Measurements from ENCODE around the gene BUD13.

The BUD13 gene, protein sequence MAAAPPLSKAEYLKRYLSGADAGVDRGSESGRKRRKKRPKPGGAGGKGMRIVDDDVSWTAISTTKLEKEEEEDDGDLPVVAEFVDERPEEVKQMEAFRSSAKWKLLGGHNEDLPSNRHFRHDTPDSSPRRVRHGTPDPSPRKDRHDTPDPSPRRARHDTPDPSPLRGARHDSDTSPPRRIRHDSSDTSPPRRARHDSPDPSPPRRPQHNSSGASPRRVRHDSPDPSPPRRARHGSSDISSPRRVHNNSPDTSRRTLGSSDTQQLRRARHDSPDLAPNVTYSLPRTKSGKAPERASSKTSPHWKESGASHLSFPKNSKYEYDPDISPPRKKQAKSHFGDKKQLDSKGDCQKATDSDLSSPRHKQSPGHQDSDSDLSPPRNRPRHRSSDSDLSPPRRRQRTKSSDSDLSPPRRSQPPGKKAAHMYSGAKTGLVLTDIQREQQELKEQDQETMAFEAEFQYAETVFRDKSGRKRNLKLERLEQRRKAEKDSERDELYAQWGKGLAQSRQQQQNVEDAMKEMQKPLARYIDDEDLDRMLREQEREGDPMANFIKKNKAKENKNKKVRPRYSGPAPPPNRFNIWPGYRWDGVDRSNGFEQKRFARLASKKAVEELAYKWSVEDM

DNA sequence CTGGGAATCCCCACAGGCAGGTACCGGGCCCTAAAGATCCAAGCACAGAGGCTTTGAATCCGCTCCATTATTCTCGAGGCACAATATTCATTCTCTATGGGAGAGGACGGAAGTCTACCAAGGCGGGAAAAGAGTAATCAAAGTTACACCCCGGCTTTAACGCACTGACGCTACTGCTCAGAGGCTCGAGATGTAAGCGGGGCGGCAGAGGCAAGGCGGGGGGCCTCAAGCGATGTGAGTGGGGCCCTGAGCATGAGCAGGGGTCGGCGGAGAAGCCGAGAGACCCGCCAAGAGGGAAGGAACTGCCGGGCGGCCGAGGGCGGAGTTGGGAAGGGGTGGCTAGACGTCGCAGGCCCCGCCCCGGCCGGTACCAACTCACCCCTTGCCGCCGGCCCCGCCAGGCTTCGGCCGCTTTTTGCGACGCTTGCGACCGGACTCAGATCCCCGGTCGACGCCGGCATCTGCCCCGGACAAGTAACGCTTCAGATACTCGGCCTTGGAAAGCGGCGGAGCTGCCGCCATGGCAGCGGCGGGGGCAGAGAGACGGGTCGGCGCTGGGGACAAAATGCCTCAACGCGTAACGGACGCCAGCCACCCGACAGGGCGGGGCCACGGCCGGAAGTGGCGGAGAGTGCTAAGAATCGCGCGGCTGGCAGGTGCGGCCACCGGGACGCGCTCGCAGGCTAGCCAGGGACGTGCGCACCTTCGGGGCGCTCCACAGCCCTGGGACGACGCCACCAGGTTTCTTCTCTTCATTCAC, at the start of gene BUD13:
Gene BUD13 (minus strand): TSS at position 545 of the 760 bp plus-strand sequence. CDS start 23 bp downstream, at position 522.
- peak; percentile 79 for DNase-seq (ENCODE audit: low read depth)
- H3K4me3 ChIP-seq (ENCODE audit: low read length) = peak within 1 kb of the TSS; percentile 83
- TF ChIP-seq, protein P1, sequence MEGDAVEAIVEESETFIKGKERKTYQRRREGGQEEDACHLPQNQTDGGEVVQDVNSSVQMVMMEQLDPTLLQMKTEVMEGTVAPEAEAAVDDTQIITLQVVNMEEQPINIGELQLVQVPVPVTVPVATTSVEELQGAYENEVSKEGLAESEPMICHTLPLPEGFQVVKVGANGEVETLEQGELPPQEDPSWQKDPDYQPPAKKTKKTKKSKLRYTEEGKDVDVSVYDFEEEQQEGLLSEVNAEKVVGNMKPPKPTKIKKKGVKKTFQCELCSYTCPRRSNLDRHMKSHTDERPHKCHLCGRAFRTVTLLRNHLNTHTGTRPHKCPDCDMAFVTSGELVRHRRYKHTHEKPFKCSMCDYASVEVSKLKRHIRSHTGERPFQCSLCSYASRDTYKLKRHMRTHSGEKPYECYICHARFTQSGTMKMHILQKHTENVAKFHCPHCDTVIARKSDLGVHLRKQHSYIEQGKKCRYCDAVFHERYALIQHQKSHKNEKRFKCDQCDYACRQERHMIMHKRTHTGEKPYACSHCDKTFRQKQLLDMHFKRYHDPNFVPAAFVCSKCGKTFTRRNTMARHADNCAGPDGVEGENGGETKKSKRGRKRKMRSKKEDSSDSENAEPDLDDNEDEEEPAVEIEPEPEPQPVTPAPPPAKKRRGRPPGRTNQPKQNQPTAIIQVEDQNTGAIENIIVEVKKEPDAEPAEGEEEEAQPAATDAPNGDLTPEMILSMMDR (conservative IDR thresholded peaks at IDR 0.05; ENCODE audit: low read length) = no peak

DNA sequence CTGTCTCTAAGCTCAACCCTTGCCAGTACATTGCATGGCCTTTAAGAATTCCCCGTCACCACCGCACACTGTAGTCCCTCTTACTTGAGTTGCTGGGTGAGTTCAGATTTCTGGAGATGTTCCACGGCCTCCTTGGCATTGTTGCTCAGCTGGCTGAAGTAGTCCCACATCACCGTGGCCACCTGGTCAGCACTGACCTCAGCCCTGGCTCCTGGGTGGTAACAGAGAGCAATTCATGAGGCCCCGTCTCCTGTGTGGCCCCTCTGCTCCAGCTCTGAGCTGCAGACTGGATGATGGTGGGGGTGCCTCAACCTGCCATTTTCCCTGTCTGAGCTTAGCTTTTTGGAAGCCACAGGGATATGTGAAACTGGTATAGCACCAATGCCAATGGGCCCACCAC, 49.8 kb upstream of the BUD13 start:
- H3K4me3 ChIP-seq (ENCODE audit: low read length) = no peak overlapping the region
- no peak for DNase-seq (ENCODE audit: low read depth)
- TF ChIP-seq, protein P1 (conservative IDR thresholded peaks at IDR 0.05; ENCODE audit: low read length) = no peak

DNA sequence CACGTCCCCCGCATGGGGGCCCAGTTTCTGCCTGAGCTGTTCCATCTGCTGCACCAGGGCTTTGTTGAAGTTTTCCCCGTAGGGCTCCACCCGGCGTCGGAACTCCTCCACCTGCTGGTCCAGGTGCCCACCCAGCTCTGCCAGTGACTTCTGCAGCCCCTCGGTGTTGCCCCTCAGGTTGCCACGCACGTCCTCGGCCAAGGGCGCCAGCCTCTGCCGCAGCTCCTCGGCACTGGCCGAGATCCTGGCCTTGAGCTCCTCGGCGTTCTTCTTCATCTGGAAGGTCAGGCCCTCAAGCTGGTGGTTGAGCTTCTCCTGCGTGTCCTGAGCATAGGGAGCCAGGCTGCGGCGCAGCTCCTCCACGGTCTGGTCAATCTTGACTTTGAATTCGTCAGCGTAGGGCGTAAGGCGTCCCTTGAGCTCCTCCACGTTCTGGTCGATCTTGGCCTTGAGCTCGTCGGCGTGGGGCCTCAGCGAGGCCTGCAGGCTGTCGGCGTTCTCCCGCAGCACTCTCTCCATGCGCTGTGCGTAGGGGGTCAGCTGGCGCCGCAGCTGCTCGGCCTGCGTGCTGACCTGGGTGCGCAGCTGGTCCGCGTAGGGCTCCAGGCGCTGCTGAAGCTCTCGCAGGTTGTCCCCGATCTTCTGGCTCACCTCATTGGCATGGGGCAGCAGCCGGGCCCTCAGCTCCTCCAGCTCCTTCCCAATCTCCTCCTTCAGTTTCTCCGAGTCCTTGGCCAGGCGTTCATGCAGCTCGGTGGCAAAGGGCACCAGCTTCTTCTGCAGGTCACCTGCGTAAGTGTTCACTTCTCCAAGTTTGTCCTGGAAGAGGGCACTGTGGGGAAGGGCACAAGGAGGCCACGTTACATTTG, 48.5 kb upstream of the BUD13 start:
- no peak overlapping the region for H3K4me3 ChIP-seq (ENCODE audit: low read length)
- DNase-seq (ENCODE audit: low read depth) = no peak
- TF ChIP-seq, protein P1 (conservative IDR thresholded peaks at IDR 0.05; ENCODE audit: low read length) = no peak

DNA sequence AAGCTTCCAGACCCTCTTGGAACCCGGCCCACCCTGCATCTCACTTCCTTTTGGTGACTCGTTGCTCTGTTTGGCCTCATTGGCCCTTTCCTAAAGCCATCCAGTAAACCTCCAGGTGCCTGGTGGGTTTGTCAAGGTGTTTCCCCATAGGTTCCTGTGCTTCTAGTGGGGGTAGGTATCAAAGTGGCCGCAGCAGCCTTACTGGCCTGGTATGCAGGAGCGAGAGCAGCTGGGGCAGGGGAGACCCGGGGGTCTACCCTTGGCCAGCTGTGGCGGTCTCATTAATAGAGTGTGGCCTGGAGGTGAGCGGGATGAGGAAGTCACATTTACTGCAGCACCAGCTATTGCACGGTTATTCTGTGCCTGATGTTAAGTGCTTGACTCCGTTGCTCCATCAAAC, 46.3 kb upstream of the BUD13 start:
- H3K4me3 ChIP-seq (ENCODE audit: low read length) = no peak overlapping the region
- TF ChIP-seq, protein P1 (conservative IDR thresholded peaks at IDR 0.05; ENCODE audit: low read length) = no peak

DNA sequence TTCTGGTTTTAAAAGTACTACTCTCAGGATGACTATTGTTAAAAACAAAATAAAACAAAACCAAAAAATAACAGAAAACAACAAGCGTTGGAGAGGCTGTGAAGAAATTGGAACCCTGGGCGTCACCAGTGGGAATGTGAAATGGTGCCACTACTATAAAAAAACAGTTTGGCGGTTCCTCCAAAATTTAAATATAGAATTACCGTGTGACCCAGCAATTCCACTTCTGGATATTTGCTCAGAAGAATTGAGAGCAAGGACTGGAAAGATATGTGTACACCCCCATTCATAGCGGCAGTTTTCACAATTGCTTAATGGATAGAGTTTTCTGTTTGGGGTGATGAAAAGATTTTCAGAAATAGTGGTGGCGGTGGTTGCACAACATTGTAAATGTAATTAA, 41.7 kb upstream of the BUD13 start:
- TF ChIP-seq, protein P1 (conservative IDR thresholded peaks at IDR 0.05; ENCODE audit: low read length) = no peak
- no peak for DNase-seq (ENCODE audit: low read depth)
- no peak overlapping the region for H3K4me3 ChIP-seq (ENCODE audit: low read length)

More for the DNA sequence above, 46.3 kb upstream of the BUD13 start:
- no peak for DNase-seq (ENCODE audit: low read depth)

DNA sequence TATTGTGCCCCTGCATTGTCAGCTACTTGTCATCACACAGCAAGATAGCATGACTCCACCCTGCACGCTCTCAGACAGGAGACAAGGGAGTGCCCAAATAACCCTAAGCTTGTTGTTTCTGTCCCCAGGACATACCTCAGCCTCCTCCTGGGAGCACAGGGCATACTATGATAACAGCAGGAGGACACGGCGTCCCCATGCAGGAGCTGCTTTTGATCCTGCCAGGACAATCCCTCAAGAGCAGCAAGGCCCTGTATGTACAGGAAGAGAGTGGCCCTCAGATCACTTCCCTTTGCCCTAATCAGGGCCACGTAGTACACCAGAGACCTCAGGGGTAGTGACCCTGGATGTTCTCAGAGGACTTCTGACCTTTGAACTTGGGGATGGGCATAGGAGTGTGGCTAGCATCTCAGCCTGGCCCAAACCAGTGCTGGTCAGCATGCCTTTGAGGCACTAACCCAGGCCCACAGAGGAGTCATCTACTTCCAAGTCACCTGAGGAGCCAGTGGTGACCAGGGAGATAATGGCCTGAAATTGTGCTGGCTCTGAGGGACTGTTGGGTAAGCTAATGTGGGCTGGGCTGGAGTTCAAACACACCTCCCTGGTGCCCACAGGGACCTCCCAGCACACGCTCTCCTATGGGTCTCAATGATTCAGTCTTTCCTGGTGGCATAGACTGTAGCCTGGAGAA, 41.1 kb upstream of the BUD13 start:
- no peak overlapping the region for H3K4me3 ChIP-seq (ENCODE audit: low read length)
- no peak for DNase-seq (ENCODE audit: low read depth)
- TF ChIP-seq, protein P1 (conservative IDR thresholded peaks at IDR 0.05; ENCODE audit: low read length) = no peak
